ENCODE results near the gene C17orf107.
"Not testable (repeated sequence)": the region's sequence is repeated elsewhere in the genome, so short reads cannot be mapped to it uniquely, and the experiment has no call there.

GRCh38 chr17:4906642-4907041 is 7.3 kb downstream of the C17orf107 start:
- TF ChIP-seq CTCF (IDR thresholded peaks at IDR 0.05; ENCODE audit: insufficient read depth, low read length); GABPA (IDR thresholded peaks at IDR 0.05; ENCODE audit: low read depth); REST (IDR thresholded peaks at IDR 0.05; ENCODE audit: insufficient replicate concordance, low read depth); POLR2AphosphoS5 (IDR thresholded peaks at IDR 0.05; ENCODE audit: low read depth); SPI1 (IDR thresholded peaks at IDR 0.05; ENCODE audit: borderline replicate concordance, low read depth): not testable (repeated sequence)

Data from HL-60 (cell line).